Upper lobe of right lung (tissue), 1 donor: ENCODE data around the gene GGNBP2. TPM values are rescaled to one million over a fixed set of nuclear protein-coding genes. Genes with fewer than 3 reads are reported as not detected.

Experiments
- ATAC-seq: fragments of 200-7000 bp; cut with Tn5 transposase; one replicate; pipeline ENCODE4 v1.9.1; 2020; ENCODE audit warnings: mild to moderate bottlenecking, moderate library complexity
- DNase-seq: peaks from one replicate; pipeline ENCODE4 v3.0.0-alpha.2; 2020
- H3K27ac ChIP-seq: fragments of 200-600 bp; one replicate; pipeline ENCODE4 v1.8.0; 2022
- H3K27me3 ChIP-seq: fragments of 200-600 bp; one replicate; pipeline ENCODE4 v1.8.0; 2022; ENCODE audit warnings: mild to moderate bottlenecking
- H3K36me3 ChIP-seq: fragments of 200-600 bp; one replicate; pipeline ENCODE4 v1.8.0; 2022
- H3K4me1 ChIP-seq: fragments of 200-600 bp; one replicate; pipeline ENCODE4 v1.8.0; 2022
- H3K4me3 ChIP-seq: fragments of 200-600 bp; one replicate; pipeline ENCODE4 v1.8.0; 2022; ENCODE audit warnings: mild to moderate bottlenecking
- H3K9me3 ChIP-seq: fragments of 200-600 bp; one replicate; pipeline ENCODE4 v1.8.0; 2022
- CTCF ChIP-seq: fragments of 200-600 bp; IDR thresholded peaks from one replicate; pipeline ENCODE4 v1.8.0; 2022; ENCODE audit warnings: antibody characterized with exemption
- intact Hi-C: fragments of 100-400 bp; cut with DNase I; formaldehyde crosslinking; loops from one replicate; pipeline ENCODE4 v1.11.0; 2022
- total RNA-seq: library from RNA; stranded (reverse); fragmentation: NEBNext Ultra II Directional; extraction: Animal tissue kit (Norgen Biotek cat#: 25700); gene quantifications from one replicate; pipeline ENCODE4 v1.2.1, GENCODE V29; 2021
- donor health status: DM: no; HTN: yes; CAD: no; lungs with severe emphysema.

GGNBP2 gene
- total RNA-seq, 1 donor from 2014 or later, result 81.7 TPM

GRCh38 chr17:36623281-36623680, 78.6 kb downstream of the GGNBP2 start:
- DNase-seq (no peak), ATAC-seq (no peak)
- Histone ChIP-seq H3K4me1 (no peaks in the 10 kb centered on the region), H3K27me3 (no peaks in the 10 kb centered on the region), H3K9me3 (no peaks in the 10 kb centered on the region), H3K4me3 (no peak overlapping the region), H3K27ac (no peak overlapping the region), H3K36me3 (no peaks in the 10 kb centered on the region)
- intact Hi-C loops, result loop anchor here (10.0 kb wide), 1 partner anchor 422 kb away; no protein-coding TSS in a partner anchor
- TF ChIP-seq CTCF, result no peak

GRCh38 chr17:36625188-36625587, 80.5 kb downstream of the GGNBP2 start:
- no peak for TF ChIP-seq CTCF
- DNase-seq, result no peak
- Histone ChIP-seq H3K36me3 (no peaks in the 10 kb centered on the region), H3K27me3 (no peaks in the 10 kb centered on the region), H3K4me3 (no peak overlapping the region), H3K27ac (no peak overlapping the region), H3K9me3 (no peaks in the 10 kb centered on the region), H3K4me1 (no peaks in the 10 kb centered on the region)
- intact Hi-C loops, result loop anchor here (10.0 kb wide), 1 partner anchor 420 kb away; no protein-coding TSS in a partner anchor
- ATAC-seq, result no peak

GRCh38 chr17:36627101-36627500, 82.4 kb downstream of the GGNBP2 start:
- Histone ChIP-seq H3K4me1 (no peaks in the 10 kb centered on the region), H3K27me3 (no peaks in the 10 kb centered on the region), H3K4me3 (no peak overlapping the region), H3K9me3 (no peaks in the 10 kb centered on the region), H3K36me3 (no peaks in the 10 kb centered on the region), H3K27ac (no peak overlapping the region)
- no peak for DNase-seq
- intact Hi-C loops, result loop anchor here (10.0 kb wide), 1 partner anchor 418 kb away; no protein-coding TSS in a partner anchor
- no peak for TF ChIP-seq CTCF
- no peak for ATAC-seq

GRCh38 chr17:36628576-36628975, 83.9 kb downstream of the GGNBP2 start:
- ATAC-seq (no peak), DNase-seq (no peak)
- Histone ChIP-seq H3K4me3 (no peak overlapping the region), H3K27ac (no peak overlapping the region), H3K4me1 (no peaks in the 10 kb centered on the region), H3K27me3 (no peaks in the 10 kb centered on the region), H3K36me3 (no peaks in the 10 kb centered on the region), H3K9me3 (no peaks in the 10 kb centered on the region)
- intact Hi-C loops, result loop anchor here (10.0 kb wide), 1 partner anchor 416 kb away; no protein-coding TSS in a partner anchor
- TF ChIP-seq CTCF, result no peak

- intact Hi-C loops, result loop anchor here (10.0 kb wide), 1 partner anchor 415 kb away; no protein-coding TSS in a partner anchor
- Histone ChIP-seq H3K27me3 (peaks cover 6% of the 10 kb centered on the region), H3K4me3 (no peak overlapping the region), H3K27ac (no peak overlapping the region), H3K4me1 (no peaks in the 10 kb centered on the region), H3K36me3 (no peaks in the 10 kb centered on the region), H3K9me3 (no peaks in the 10 kb centered on the region)
- peak; percentile 82 for DNase-seq
- peak; percentile 99 for TF ChIP-seq CTCF
- ATAC-seq, result peak; percentile 95
Observed at GRCh38 chr17:36629252-36629847, 84.6 kb downstream of the GGNBP2 start.
